Kidney tubule cell (primary cell): Measurements from ENCODE around the gene AJM1.

Experiments
- DNase-seq: peaks from one replicate; pipeline ENCODE4 v3.0.0-alpha.2; 2018; ENCODE audit warnings: low spot score

Gene AJM1

GRCh38 chr9:136808075-136808805 lies 34.0 kb upstream of the AJM1 start:
- peak; percentile 47 for DNase-seq

GRCh38 chr9:136808806-136809158 lies 33.5 kb upstream of the AJM1 start:
- DNase-seq: peak; percentile 45

GRCh38 chr9:136814725-136815421 lies 27.4 kb upstream of the AJM1 start:
- DNase-seq: no peak

GRCh38 chr9:136815422-136815782 lies 26.9 kb upstream of the AJM1 start:
- DNase-seq: no peak

- no peak for DNase-seq
Measured at GRCh38 chr9:136820971-136821825, 21.1 kb upstream of the AJM1 start.

- no peak for DNase-seq
Measured at GRCh38 chr9:136821826-136822544, 20.3 kb upstream of the AJM1 start.

GRCh38 chr9:136823136-136824046 lies 18.9 kb upstream of the AJM1 start:
- no peak for DNase-seq

- no peak for DNase-seq
Measured at GRCh38 chr9:136824496-136825225, 17.6 kb upstream of the AJM1 start.

GRCh38 chr9:136825295-136826187 lies 16.7 kb upstream of the AJM1 start:
- no peak for DNase-seq

GRCh38 chr9:136826188-136826541 lies 16.1 kb upstream of the AJM1 start:
- DNase-seq: no peak

- DNase-seq: no peak
Measured at GRCh38 chr9:136826703-136827582, 15.3 kb upstream of the AJM1 start.

GRCh38 chr9:136827794-136828473 lies 14.3 kb upstream of the AJM1 start:
- no peak for DNase-seq

GRCh38 chr9:136828474-136829140 lies 13.7 kb upstream of the AJM1 start:
- DNase-seq: no peak

- no peak for DNase-seq
Measured at GRCh38 chr9:136829412-136829811, 12.9 kb upstream of the AJM1 start.

GRCh38 chr9:136829981-136830885 lies 12.0 kb upstream of the AJM1 start:
- DNase-seq: no peak

- no peak for DNase-seq
Measured at GRCh38 chr9:136831002-136831719, 11.1 kb upstream of the AJM1 start.
